Stimulated activated CD4-positive, alpha-beta T cell treated with anti-CD3 and anti-CD28 coated beads, Interleukin-1b, Interleukin-23, amount 100 ng/mL, for 48 hours (primary cell): Measurements from ENCODE around the gene SMIM3.
A peak's percentile ranks its signal among the peaks of the same experiment; 100 is the strongest.
"Not testable (repeated sequence)": the region's sequence is repeated elsewhere in the genome, so short reads cannot be mapped to it uniquely, and the experiment has no call there.

Experiments
- DNase-seq: peaks from one replicate; pipeline ENCODE4 v3.0.0-alpha.2; 2020

SMIM3 gene

GRCh38 chr5:150778517-150779396 is at the start of gene SMIM3:
Gene SMIM3, plus strand, starts transcription at chr5:150778757. Its CDS starts 16,684 bp downstream, at chr5:150795441.
- DNase-seq = peak; percentile 76

- DNase-seq = no peak
Measured at GRCh38 chr5:150729859-150730258, 48.7 kb upstream of the SMIM3 start.

- DNase-seq = no peak
Measured at GRCh38 chr5:150731669-150732242, 46.8 kb upstream of the SMIM3 start.

GRCh38 chr5:150734579-150735384 is 43.8 kb upstream of the SMIM3 start:
- peak; percentile 45 for DNase-seq

GRCh38 chr5:150738862-150739261 is 39.7 kb upstream of the SMIM3 start:
- DNase-seq = no peak

- no peak for DNase-seq
Measured at GRCh38 chr5:150740992-150741391, 37.6 kb upstream of the SMIM3 start.

GRCh38 chr5:150742455-150743141 is 36.0 kb upstream of the SMIM3 start:
- DNase-seq = not testable (repeated sequence)

- not testable (repeated sequence) for DNase-seq
Measured at GRCh38 chr5:150743142-150743488, 35.4 kb upstream of the SMIM3 start.

GRCh38 chr5:150750469-150750868 is 28.1 kb upstream of the SMIM3 start:
- no peak for DNase-seq

- no peak for DNase-seq
Measured at GRCh38 chr5:150751096-150751891, 27.3 kb upstream of the SMIM3 start.

- DNase-seq = no peak
Measured at GRCh38 chr5:150753463-150753862, 25.1 kb upstream of the SMIM3 start.

GRCh38 chr5:150753863-150754262 is 24.7 kb upstream of the SMIM3 start:
- no peak for DNase-seq

GRCh38 chr5:150757087-150757649 is 21.4 kb upstream of the SMIM3 start:
- DNase-seq = no peak

- DNase-seq = no peak
Measured at GRCh38 chr5:150758203-150758530, 20.4 kb upstream of the SMIM3 start.

GRCh38 chr5:150758531-150759333 is 19.8 kb upstream of the SMIM3 start, which contains the start of gene DCTN4:
Gene DCTN4, minus strand, starts transcription at chr5:150759017. Its CDS starts 24 bp downstream, at chr5:150758993.
- peak; percentile 94 for DNase-seq

GRCh38 chr5:150759334-150759583 is 19.3 kb upstream of the SMIM3 start:
- no peak for DNase-seq

GRCh38 chr5:150762211-150762610 is 16.3 kb upstream of the SMIM3 start:
- DNase-seq = no peak

- no peak for DNase-seq
Measured at GRCh38 chr5:150763023-150763769, 15.4 kb upstream of the SMIM3 start.

- no peak for DNase-seq
Measured at GRCh38 chr5:150764530-150764929, 14.0 kb upstream of the SMIM3 start.

GRCh38 chr5:150765011-150765798 is 13.4 kb upstream of the SMIM3 start:
- DNase-seq = no peak
